SK-N-SH (cell line): ENCODE measurements around the gene DHRSX. TPM values are rescaled to one million over a fixed set of nuclear protein-coding genes. Genes with fewer than 3 reads are reported as not detected.
"Not testable (repeated sequence)": the region's sequence is repeated elsewhere in the genome, so short reads cannot be mapped to it uniquely, and the experiment has no call there.

Source experiments
- CTCF ChIA-PET: fragments of 300-600, 350-600 bp; formaldehyde crosslinking; extraction: SDS; loops from one replicate; lab custom pipeline; 2021; lab: Yijun Ruan, JAX
- POLR2A ChIA-PET: fragments of 350-600 bp; sonication (Branson Sonifier 250); formaldehyde crosslinking; extraction: SDS; loops from one replicate; lab custom pipeline; 2020; ENCODE audit warnings: antibody characterized with exemption, inconsistent platforms; lab: Yijun Ruan, JAX
- DNase-seq: peaks from one replicate; pipeline ENCODE4 v3.0.0; 2012
- H2AFZ ChIP-seq: fragments of 200-600 bp; sonication (generic); 2 replicates; pipeline ENCODE4 v1.8.1; 2016; ENCODE audit warnings: antibody characterized with exemption, mild to moderate bottlenecking, low read depth
- H3F3A ChIP-seq: fragments of 200-600 bp; sonication (generic); replicated peaks from 2 replicates; pipeline ENCODE3; 2016; ENCODE audit warnings: antibody characterized with exemption, mild to moderate bottlenecking; ENCODE audit not compliant: insufficient read depth
- H3K27ac ChIP-seq, 2 experiments: fragments of 200-500 bp in 1 of 2; fragments of 200-600 bp in 1 of 2; sonication (Bioruptor generic) in 1 of 2; sonication (generic), shearing (Covaris generic) in 1 of 2; 2 replicates each; pipeline versions ENCODE4 v1.5.1 to v1.6.1; 2014 to 2016; ENCODE audit warnings: low read depth in 2 of 2, inconsistent platforms in 1 of 2, low read length in 1 of 2, mild to moderate bottlenecking in 1 of 2, mixed read lengths in 1 of 2
- H3K27me3 ChIP-seq: fragments of 200-600 bp; sonication (generic), shearing (Covaris generic); 2 replicates; pipeline ENCODE4 v1.6.1; 2016; ENCODE audit warnings: mixed run types; ENCODE audit not compliant: insufficient read depth
- H3K36me3 ChIP-seq, 2 experiments: fragments of 200-500 bp in 1 of 2; fragments of 200-600 bp in 1 of 2; sonication (Bioruptor generic) in 1 of 2; sonication (generic) in 1 of 2; replicated peaks in 1 of 2; 2 replicates each; pipeline versions ENCODE3 to v1.5.1; 2014 to 2016; ENCODE audit warnings: low read length in 1 of 2, mild to moderate bottlenecking in 1 of 2; ENCODE audit not compliant: insufficient read depth in 2 of 2, control insufficient read depth in 1 of 2
- H3K4me1 ChIP-seq, 2 experiments: fragments of 200-500 bp in 1 of 2; fragments of 200-600 bp in 1 of 2; sonication (Bioruptor generic) in 1 of 2; sonication (generic), shearing (Covaris generic) in 1 of 2; 2 replicates each; pipeline versions ENCODE4 v1.5.1 to v1.6.1; 2014 to 2016; ENCODE audit warnings: low read depth in 1 of 2, low read length in 1 of 2, mixed run types in 1 of 2; ENCODE audit not compliant: insufficient read depth in 2 of 2, control insufficient read depth in 1 of 2
- H3K4me2 ChIP-seq: fragments of 200-600 bp; sonication (generic), shearing (Covaris generic); 2 replicates; pipeline ENCODE4 v1.6.1; 2017; ENCODE audit warnings: mixed run types
- H3K4me3 ChIP-seq, 2 experiments: fragments of 200-500 bp in 1 of 2; fragments of 200-600 bp in 1 of 2; sonication (Bioruptor generic) in 1 of 2; sonication (generic), shearing (Covaris generic) in 1 of 2; 2 replicates each; pipeline versions ENCODE4 v1.5.1 to v1.8.1; 2014 to 2016; ENCODE audit warnings: low read depth in 2 of 2, inconsistent platforms in 1 of 2, low read length in 1 of 2, mild to moderate bottlenecking in 1 of 2, mixed read lengths in 1 of 2, moderate library complexity in 1 of 2
- H3K79me2 ChIP-seq: fragments of 200-600 bp; sonication (generic); 2 replicates; pipeline ENCODE4 v1.8.1; 2017; ENCODE audit warnings: mild to moderate bottlenecking; ENCODE audit not compliant: insufficient read depth
- H3K9ac ChIP-seq: fragments of 200-600 bp; sonication (generic); 2 replicates; pipeline ENCODE4 v1.6.1; 2017; ENCODE audit warnings: mixed run types
- H3K9me2 ChIP-seq: fragments of 200-600 bp; sonication (generic); 2 replicates; pipeline ENCODE4 v1.6.1; 2017; ENCODE audit warnings: mixed run types
- H3K9me3 ChIP-seq: fragments of 200-600 bp; sonication (generic); 2 replicates; pipeline ENCODE4 v1.6.1; 2017; ENCODE audit warnings: mixed run types, mild to moderate bottlenecking, moderate library complexity
- H4K20me1 ChIP-seq: fragments of 200-600 bp; sonication (generic); 2 replicates; pipeline ENCODE4 v1.6.1; 2017; ENCODE audit warnings: mild to moderate bottlenecking, mixed run types; ENCODE audit not compliant: insufficient read depth
- CHD2 ChIP-seq: fragments of 150-350 bp; IDR thresholded peaks from 2 replicates; pipeline ENCODE4 v1.6.1; 2018; ENCODE audit warnings: low read length; ENCODE audit not compliant: partially characterized antibody
- ELF1 ChIP-seq: IDR thresholded peaks from 2 replicates; pipeline ENCODE4 v1.4.0; 2012
- FOXJ3 ChIP-seq: sonication (generic); formaldehyde crosslinking; IDR thresholded peaks from 2 replicates; pipeline ENCODE4 v1.5.1; 2020; ENCODE audit warnings: mild to moderate bottlenecking, missing genetic modification reagents
- GABPA ChIP-seq: IDR thresholded peaks from 2 replicates; pipeline ENCODE4 v1.4.0; 2012; ENCODE audit warnings: low read depth, mild to moderate bottlenecking
- JUND ChIP-seq: IDR thresholded peaks from 2 replicates; pipeline ENCODE4 v1.4.0; 2012
- POLR2AphosphoS5 ChIP-seq: IDR thresholded peaks from 2 replicates; pipeline ENCODE4 v1.6.1; 2012; ENCODE audit warnings: low read depth, low read length
- RAD21 ChIP-seq: IDR thresholded peaks from 2 replicates; pipeline ENCODE4 v1.6.1; 2012; ENCODE audit warnings: mild to moderate bottlenecking, low read length
- RCOR1 ChIP-seq: fragments of 150-350 bp; IDR thresholded peaks from 2 replicates; pipeline ENCODE4 v1.6.1; 2017; ENCODE audit warnings: antibody characterized with exemption, low read length
- RXRA ChIP-seq: IDR thresholded peaks from 2 replicates; pipeline ENCODE4 v1.4.0; 2012; ENCODE audit warnings: low read depth, mild to moderate bottlenecking, borderline replicate concordance
- SIN3A ChIP-seq: IDR thresholded peaks from 2 replicates; pipeline ENCODE4 v1.6.1; 2012; ENCODE audit warnings: low read depth, mild to moderate bottlenecking, low read length, moderate library complexity, borderline replicate concordance
- WGBS: methylation state at CpG from one replicate; pipeline ENCODE4 v1.1.6; 2017; ENCODE audit warnings: low lambda C conversion rate; 5-methylcytosine and 5-hydroxymethylcytosine counted together
- polyA plus RNA-seq, 3 experiments: library from polyadenylated mRNA; depleted of rRNA; stranded (reverse); fragments of >200 nt; gene quantifications; 2 replicates each; pipeline ENCODE4 v1.2.3, GENCODE V29; 2012
- TF ChIP-seq, protein P1 (sequence below): fragments of 150-350 bp; IDR thresholded peaks from 2 replicates; pipeline ENCODE4 v1.6.1; 2017; ENCODE audit warnings: antibody characterized with exemption, low read length, low read depth, borderline replicate concordance
- TF ChIP-seq, protein P2 (sequence below): fragments of 150-350 bp; IDR thresholded peaks from 2 replicates; pipeline ENCODE4 v1.6.1; 2016; ENCODE audit warnings: mild to moderate bottlenecking, low read depth, low read length
- TF ChIP-seq, protein P3 (sequence below): IDR thresholded peaks from 2 replicates; pipeline ENCODE4 v1.4.0; 2012; ENCODE audit warnings: low read depth
- TF ChIP-seq, protein P4 (sequence below): IDR thresholded peaks from 2 replicates; pipeline ENCODE4 v1.4.0; 2012; ENCODE audit warnings: low read depth, borderline replicate concordance

DHRSX gene
- polyA plus RNA-seq, 1 of the 3 experiments (the other 2 are of a cell fraction), result 34.3 TPM

DNA sequence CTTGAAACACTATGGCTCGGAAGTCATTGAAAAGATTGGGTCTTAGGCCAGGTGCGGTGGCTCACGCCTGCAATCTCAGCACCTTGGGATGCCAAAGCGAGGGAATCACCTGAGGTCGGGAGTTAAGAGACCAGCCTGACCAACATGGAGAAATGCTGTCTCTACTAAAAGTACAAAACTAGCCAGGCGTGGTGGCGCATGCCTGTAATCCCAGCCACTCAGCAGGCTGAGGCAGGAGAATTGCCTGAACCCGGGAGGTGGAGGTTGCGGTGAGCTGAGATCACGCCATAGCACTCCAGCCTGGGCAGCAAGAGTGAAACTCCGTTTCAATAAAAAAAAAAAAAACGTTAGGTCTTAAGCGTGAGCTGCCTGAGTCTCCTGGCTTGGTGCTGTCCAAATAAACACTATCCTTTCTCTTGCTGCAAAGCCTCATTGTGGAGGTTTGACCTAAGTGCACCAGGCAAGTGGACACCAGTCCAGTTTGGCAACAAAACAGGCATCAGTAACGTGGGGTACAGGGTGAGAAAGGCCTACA, 185.9 kb downstream of the DHRSX start:
- Histone ChIP-seq H3K27me3 (no peaks in the 10 kb centered on the region), H3K4me1 (no peaks in the 10 kb centered on the region), H3K9me2 (no peaks in the 10 kb centered on the region), H3K79me2 (no peaks in the 10 kb centered on the region), H2AFZ (no peak overlapping the region), H3F3A (no peaks in the 10 kb centered on the region), H3K4me2 (no peak overlapping the region), H3K9me3 (no peaks in the 10 kb centered on the region), H3K36me3 (no peaks in the 10 kb centered on the region), H3K9ac (no peak overlapping the region), H3K27ac (no peak overlapping the region), H4K20me1 (no peaks in the 10 kb centered on the region), H3K4me3 (no peak overlapping the region)
- TF ChIP-seq, protein P1, sequence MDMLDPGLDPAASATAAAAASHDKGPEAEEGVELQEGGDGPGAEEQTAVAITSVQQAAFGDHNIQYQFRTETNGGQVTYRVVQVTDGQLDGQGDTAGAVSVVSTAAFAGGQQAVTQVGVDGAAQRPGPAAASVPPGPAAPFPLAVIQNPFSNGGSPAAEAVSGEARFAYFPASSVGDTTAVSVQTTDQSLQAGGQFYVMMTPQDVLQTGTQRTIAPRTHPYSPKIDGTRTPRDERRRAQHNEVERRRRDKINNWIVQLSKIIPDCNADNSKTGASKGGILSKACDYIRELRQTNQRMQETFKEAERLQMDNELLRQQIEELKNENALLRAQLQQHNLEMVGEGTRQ, result no peak
- TF ChIP-seq, protein P2, sequence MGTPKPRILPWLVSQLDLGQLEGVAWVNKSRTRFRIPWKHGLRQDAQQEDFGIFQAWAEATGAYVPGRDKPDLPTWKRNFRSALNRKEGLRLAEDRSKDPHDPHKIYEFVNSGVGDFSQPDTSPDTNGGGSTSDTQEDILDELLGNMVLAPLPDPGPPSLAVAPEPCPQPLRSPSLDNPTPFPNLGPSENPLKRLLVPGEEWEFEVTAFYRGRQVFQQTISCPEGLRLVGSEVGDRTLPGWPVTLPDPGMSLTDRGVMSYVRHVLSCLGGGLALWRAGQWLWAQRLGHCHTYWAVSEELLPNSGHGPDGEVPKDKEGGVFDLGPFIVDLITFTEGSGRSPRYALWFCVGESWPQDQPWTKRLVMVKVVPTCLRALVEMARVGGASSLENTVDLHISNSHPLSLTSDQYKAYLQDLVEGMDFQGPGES, result no peak
- TF ChIP-seq POLR2AphosphoS5, result no peak
- TF ChIP-seq, protein P3, sequence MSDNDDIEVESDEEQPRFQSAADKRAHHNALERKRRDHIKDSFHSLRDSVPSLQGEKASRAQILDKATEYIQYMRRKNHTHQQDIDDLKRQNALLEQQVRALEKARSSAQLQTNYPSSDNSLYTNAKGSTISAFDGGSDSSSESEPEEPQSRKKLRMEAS, result no peak
- CTCF ChIA-PET, result no interaction called here
- WGBS, result 80% methylated on average over 14 of the region's 14 CpGs
- POLR2A ChIA-PET, result no interaction called here
- no peak for DNase-seq

DNA sequence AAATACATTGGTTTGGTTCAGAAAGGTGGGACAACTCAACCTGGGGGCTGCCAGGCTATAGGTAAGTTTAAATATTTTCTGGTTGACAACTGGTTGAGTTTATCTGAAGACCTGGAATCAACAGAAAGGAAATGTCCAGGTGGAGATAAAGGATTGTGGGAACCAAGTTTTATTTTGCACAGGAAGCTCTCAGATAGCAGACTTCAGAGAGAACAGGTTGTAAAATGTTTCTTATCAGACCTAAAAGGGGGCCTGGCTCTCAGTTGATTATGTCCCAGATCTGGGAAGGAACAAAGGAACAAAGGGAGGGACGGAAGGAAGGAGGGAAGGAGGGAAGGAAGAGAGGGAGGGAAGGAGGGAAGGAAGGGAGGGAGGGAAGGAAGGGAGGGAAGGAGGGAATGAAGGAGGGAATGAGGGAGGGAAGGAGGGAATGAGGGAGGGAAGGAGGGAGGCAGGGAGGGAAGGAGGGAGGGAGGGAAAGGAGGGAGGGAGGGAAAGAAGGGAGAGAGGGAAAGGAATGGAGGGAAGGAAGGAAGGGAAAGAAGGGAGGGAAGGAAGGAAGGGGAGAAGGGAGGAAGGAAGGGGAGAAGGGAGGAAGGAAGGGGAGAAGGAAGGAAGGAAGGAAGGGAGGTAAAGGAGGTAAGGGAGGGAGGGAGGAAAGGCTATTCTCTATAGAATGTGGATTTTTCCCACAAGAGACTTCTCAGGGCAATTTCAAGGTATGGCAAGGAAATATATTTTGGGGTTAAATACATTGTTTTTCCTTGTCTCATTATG, 186.7 kb downstream of the DHRSX start:
- Histone ChIP-seq H3K9ac (no peak overlapping the region), H3K27me3 (no peaks in the 10 kb centered on the region), H3K79me2 (no peaks in the 10 kb centered on the region), H3K4me3 (no peak overlapping the region), H3F3A (no peaks in the 10 kb centered on the region), H3K9me2 (no peaks in the 10 kb centered on the region), H2AFZ (no peak overlapping the region), H3K4me2 (no peak overlapping the region), H3K27ac (no peak overlapping the region), H3K4me1 (no peaks in the 10 kb centered on the region), H3K36me3 (no peaks in the 10 kb centered on the region), H3K9me3 (no peaks in the 10 kb centered on the region), H4K20me1 (no peaks in the 10 kb centered on the region)
- ChIA-PET POLR2A (no interaction called here), CTCF (no interaction called here)
- DNase-seq, result no peak
- WGBS, result 40% methylated on average over 1 of the region's 1 CpG
- TF ChIP-seq RCOR1 (no peak), JUND (no peak), RAD21 (no peak), CHD2 (no peak), RXRA (no peak), ELF1 (no peak), FOXJ3 (no peak), GABPA (no peak), SIN3A (no peak)
- TF ChIP-seq, protein P3, result no peak
- TF ChIP-seq, protein P4, sequence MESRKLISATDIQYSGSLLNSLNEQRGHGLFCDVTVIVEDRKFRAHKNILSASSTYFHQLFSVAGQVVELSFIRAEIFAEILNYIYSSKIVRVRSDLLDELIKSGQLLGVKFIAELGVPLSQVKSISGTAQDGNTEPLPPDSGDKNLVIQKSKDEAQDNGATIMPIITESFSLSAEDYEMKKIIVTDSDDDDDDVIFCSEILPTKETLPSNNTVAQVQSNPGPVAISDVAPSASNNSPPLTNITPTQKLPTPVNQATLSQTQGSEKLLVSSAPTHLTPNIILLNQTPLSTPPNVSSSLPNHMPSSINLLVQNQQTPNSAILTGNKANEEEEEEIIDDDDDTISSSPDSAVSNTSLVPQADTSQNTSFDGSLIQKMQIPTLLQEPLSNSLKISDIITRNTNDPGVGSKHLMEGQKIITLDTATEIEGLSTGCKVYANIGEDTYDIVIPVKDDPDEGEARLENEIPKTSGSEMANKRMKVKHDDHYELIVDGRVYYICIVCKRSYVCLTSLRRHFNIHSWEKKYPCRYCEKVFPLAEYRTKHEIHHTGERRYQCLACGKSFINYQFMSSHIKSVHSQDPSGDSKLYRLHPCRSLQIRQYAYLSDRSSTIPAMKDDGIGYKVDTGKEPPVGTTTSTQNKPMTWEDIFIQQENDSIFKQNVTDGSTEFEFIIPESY, result no peak

DNA sequence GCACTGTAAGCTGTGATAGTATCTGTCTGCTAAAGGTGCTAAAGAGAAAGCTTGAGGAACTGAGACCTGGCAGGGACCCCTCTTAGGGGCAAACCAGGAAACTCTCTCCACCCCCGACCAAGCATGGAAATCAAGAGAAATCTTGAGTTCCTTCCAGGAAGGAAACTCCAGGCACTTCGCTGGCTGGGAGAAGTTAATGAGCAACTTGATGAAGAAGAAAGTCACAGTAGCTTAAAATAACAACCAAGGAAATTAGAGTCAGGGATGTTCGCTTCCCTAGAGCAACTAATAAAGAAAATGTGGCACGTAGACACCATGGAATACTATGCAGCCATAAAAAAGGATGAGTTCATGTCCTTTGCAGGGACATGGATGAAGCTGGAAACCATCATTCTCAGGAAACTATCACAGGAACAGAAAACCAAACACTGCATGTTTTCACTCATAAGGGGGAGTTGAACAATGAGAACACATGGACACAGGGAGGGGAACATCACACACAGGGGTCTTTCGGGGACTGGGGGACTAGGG, 188.7 kb downstream of the DHRSX start:
- H3K9me2 ChIP-seq, H2AFZ ChIP-seq, H4K20me1 ChIP-seq, H3K9me3 ChIP-seq, H3K4me1 ChIP-seq, H3K27me3 ChIP-seq, DNase-seq, H3K4me3 ChIP-seq, H3F3A ChIP-seq, H3K79me2 ChIP-seq, CTCF ChIA-PET, H3K36me3 ChIP-seq, H3K27ac ChIP-seq, POLR2A ChIA-PET, H3K9ac ChIP-seq, H3K4me2 ChIP-seq: not testable (repeated sequence)
- WGBS, result 83% methylated on average over 5 of the region's 5 CpGs
